Measurements from ENCODE around the gene HS2ST1. TPM values are rescaled to one million over a fixed set of nuclear protein-coding genes. Genes with fewer than 3 reads are reported as not detected.

The HS2ST1 gene
- total and polyA plus RNA-seq, 2 experiments from 2014 or later: 6.7 to 17.1 TPM

GRCh38 chr1:86913896-86914600 is 387 bp upstream of the HS2ST1 start, which contains the start of gene SELENOF:
Gene SELENOF (minus strand): TSS chr1:86914126. CDS start chr1:86914111, 15 bp downstream.
- TF ChIP-seq REST (IDR thresholded peaks at IDR 0.05; ENCODE audit: unreplicated experiment) (no peak), STAT1 (IDR thresholded peaks at IDR 0.05; ENCODE audit: unreplicated experiment) (no peak), NANOG (IDR thresholded peaks at IDR 0.05; ENCODE audit: borderline replicate concordance) (no peak), ZNF462 (CRISPR knock-in tag; IDR thresholded peaks at IDR 0.05) (no peak), POLR2AphosphoS5 (IDR thresholded peaks at IDR 0.05; ENCODE audit: low read depth) (peak; percentile 93), JUNB (IDR thresholded peaks at IDR 0.05; ENCODE audit: unreplicated experiment) (no peak), ETS1 (IDR thresholded peaks at IDR 0.05) (no peak), EZH2phosphoT487 (IDR thresholded peaks at IDR 0.05; ENCODE audit: unreplicated experiment) (no peak)
- Histone ChIP-seq H3F3A (replicated peaks; ENCODE audit: low read depth) (no peaks in the 10 kb centered on the region; the same call in 1 of the 2 replicates), H3K4me2 (peak within 1 kb of the TSS; percentile 92), H3K27me3 (ENCODE audit: insufficient read depth) (no peaks in the 10 kb centered on the region), H3K9me2 (ENCODE audit: insufficient read depth) (no peaks in the 10 kb centered on the region), H3K4me1 (ENCODE audit: insufficient read depth) (peaks cover 10% of the 10 kb centered on the region), H3K4me3 (peak within 1 kb of the TSS; percentile 85), H4K20me1 (replicated peaks; ENCODE audit: insufficient read depth) (peaks cover 25% of the 10 kb centered on the region), H3K36me3 (ENCODE audit: insufficient read depth) (no peaks in the 10 kb centered on the region), H3K79me2 (replicated peaks; ENCODE audit: insufficient read depth) (peaks cover 85% of the 10 kb centered on the region), H3K27ac (ENCODE audit: low read depth) (peak within 1 kb of the TSS; percentile 96), H2AFZ (peak within 1 kb of the TSS; percentile 38)
- Mint-ChIP-seq H3K4me1 (peaks cover 26% of the 10 kb centered on the region), H3K36me3 (ENCODE audit: low read depth) (peaks cover 21% of the 10 kb centered on the region), H3K27me3 (ENCODE audit: insufficient read depth, low read depth, poor library complexity) (peaks cover 4% of the 10 kb centered on the region), H3K9me3 (no peaks in the 10 kb centered on the region), H3K4me3 (no peak within 1 kb of the TSS), H3K27ac (no peak within 1 kb of the TSS)
- DNase-seq (ENCODE audit: low spot score) (peak; percentile 100), ATAC-seq (peak; percentile 85)
